ENCODE data around the gene TARBP1.

GRCh38 chr1:234395297-234395696 lies 83.7 kb downstream of the TARBP1 start:
- no peak for TF ChIP-seq STAT5B (CRISPR knock-in tag; IDR thresholded peaks at IDR 0.05)
- no peak for TF ChIP-seq RFX3 (CRISPR knock-in tag; IDR thresholded peaks at IDR 0.05)
- no peak for TF ChIP-seq PTBP1 (IDR thresholded peaks at IDR 0.05; ENCODE audit: low read depth, low read length, poor library complexity, severe bottlenecking)
- TF ChIP-seq POLR2A (IDR thresholded peaks at IDR 0.05; ENCODE audit: insufficient read depth in 1 of 2, low read depth in 2 of 2, low read length in 2 of 2), result no peak
- no peak for TF ChIP-seq FOSL1 (CRISPR knock-in tag; IDR thresholded peaks at IDR 0.05; ENCODE audit: borderline replicate concordance)
- TF ChIP-seq, protein P1, sequence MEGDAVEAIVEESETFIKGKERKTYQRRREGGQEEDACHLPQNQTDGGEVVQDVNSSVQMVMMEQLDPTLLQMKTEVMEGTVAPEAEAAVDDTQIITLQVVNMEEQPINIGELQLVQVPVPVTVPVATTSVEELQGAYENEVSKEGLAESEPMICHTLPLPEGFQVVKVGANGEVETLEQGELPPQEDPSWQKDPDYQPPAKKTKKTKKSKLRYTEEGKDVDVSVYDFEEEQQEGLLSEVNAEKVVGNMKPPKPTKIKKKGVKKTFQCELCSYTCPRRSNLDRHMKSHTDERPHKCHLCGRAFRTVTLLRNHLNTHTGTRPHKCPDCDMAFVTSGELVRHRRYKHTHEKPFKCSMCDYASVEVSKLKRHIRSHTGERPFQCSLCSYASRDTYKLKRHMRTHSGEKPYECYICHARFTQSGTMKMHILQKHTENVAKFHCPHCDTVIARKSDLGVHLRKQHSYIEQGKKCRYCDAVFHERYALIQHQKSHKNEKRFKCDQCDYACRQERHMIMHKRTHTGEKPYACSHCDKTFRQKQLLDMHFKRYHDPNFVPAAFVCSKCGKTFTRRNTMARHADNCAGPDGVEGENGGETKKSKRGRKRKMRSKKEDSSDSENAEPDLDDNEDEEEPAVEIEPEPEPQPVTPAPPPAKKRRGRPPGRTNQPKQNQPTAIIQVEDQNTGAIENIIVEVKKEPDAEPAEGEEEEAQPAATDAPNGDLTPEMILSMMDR (CRISPR knock-in tag; IDR thresholded peaks at IDR 0.05), result no peak
- no peak for TF ChIP-seq FOXA1 (IDR thresholded peaks at IDR 0.05)
- no peak for TF ChIP-seq FOXA1 (CRISPR knock-in tag; IDR thresholded peaks at IDR 0.05)
- TF ChIP-seq TAF1 (CRISPR knock-in tag; IDR thresholded peaks at IDR 0.05), result no peak
- TF ChIP-seq CC2D1A (CRISPR knock-in tag; IDR thresholded peaks at IDR 0.05), result no peak
- TF ChIP-seq, protein P2, sequence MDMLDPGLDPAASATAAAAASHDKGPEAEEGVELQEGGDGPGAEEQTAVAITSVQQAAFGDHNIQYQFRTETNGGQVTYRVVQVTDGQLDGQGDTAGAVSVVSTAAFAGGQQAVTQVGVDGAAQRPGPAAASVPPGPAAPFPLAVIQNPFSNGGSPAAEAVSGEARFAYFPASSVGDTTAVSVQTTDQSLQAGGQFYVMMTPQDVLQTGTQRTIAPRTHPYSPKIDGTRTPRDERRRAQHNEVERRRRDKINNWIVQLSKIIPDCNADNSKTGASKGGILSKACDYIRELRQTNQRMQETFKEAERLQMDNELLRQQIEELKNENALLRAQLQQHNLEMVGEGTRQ (IDR thresholded peaks at IDR 0.05; ENCODE audit: low read depth, low read length), result no peak
- TF ChIP-seq, protein P2 (CRISPR knock-in tag; IDR thresholded peaks at IDR 0.05; ENCODE audit: borderline replicate concordance), result no peak
- no peak for TF ChIP-seq MAX (IDR thresholded peaks at IDR 0.05)
